Activated T-helper 17 cell treated with anti-CD3 and anti-CD28 coated beads, Interleukin-2, amount 50 U/mL, for 72 hours (primary cell): ENCODE data around the gene ACCSL. TPM values are rescaled to one million over a fixed set of nuclear protein-coding genes. Genes with fewer than 3 reads are reported as not detected.

Source experiments
- ATAC-seq: fragments of 150-1000 bp; cut with Tn5 transposase; replicated peaks from 2 replicates; pipeline ENCODE4 v1.10.0; 2021; ENCODE audit warnings: mild to moderate bottlenecking, moderate library complexity
- H3K27ac Mint-ChIP-seq: one replicate; pipeline ENCODE4 v1.8.0; 2022; ENCODE audit warnings: mixed read lengths
- H3K27me3 Mint-ChIP-seq: one replicate; pipeline ENCODE4 v1.8.0; 2022; ENCODE audit warnings: mixed read lengths
- H3K36me3 Mint-ChIP-seq: one replicate; pipeline ENCODE4 v1.8.0; 2022; ENCODE audit warnings: low read depth, mild to moderate bottlenecking, mixed read lengths
- H3K4me1 Mint-ChIP-seq: one replicate; pipeline ENCODE4 v1.8.0; 2022; ENCODE audit warnings: mixed read lengths
- H3K4me3 Mint-ChIP-seq: one replicate; pipeline ENCODE4 v1.8.0; 2022; ENCODE audit warnings: mild to moderate bottlenecking, mixed read lengths
- H3K9me3 Mint-ChIP-seq: one replicate; pipeline ENCODE4 v1.8.0; 2022; ENCODE audit warnings: mixed read lengths
- total RNA-seq, 2 donors: library from RNA; stranded (reverse); gene quantifications; one replicate each; pipeline ENCODE4 v1.2.3, GENCODE V29; 2022

The ACCSL gene
- total RNA-seq, 2 donors from 2014 or later = not detected

GRCh38 chr11:44088871-44089270, 41.1 kb downstream of the ACCSL start:
- no peak for ATAC-seq
- H3K4me3 Mint-ChIP-seq = no peak overlapping the region
- H3K36me3 Mint-ChIP-seq = no peaks in the 10 kb centered on the region
- H3K4me1 Mint-ChIP-seq = peaks cover 7% of the 10 kb centered on the region
- peaks cover 5% of the 10 kb centered on the region for H3K9me3 Mint-ChIP-seq
- no peaks in the 10 kb centered on the region for H3K27me3 Mint-ChIP-seq
- no peak overlapping the region for H3K27ac Mint-ChIP-seq

- H3K9me3 Mint-ChIP-seq = peaks cover 2% of the 10 kb centered on the region
- H3K27ac Mint-ChIP-seq = no peak overlapping the region
- H3K4me1 Mint-ChIP-seq = peaks cover 15% of the 10 kb centered on the region
- no peak for ATAC-seq
- H3K4me3 Mint-ChIP-seq = no peak overlapping the region
- H3K27me3 Mint-ChIP-seq = no peaks in the 10 kb centered on the region
- H3K36me3 Mint-ChIP-seq = no peaks in the 10 kb centered on the region
Observed at GRCh38 chr11:44090539-44090938, 42.8 kb downstream of the ACCSL start.

DNA sequence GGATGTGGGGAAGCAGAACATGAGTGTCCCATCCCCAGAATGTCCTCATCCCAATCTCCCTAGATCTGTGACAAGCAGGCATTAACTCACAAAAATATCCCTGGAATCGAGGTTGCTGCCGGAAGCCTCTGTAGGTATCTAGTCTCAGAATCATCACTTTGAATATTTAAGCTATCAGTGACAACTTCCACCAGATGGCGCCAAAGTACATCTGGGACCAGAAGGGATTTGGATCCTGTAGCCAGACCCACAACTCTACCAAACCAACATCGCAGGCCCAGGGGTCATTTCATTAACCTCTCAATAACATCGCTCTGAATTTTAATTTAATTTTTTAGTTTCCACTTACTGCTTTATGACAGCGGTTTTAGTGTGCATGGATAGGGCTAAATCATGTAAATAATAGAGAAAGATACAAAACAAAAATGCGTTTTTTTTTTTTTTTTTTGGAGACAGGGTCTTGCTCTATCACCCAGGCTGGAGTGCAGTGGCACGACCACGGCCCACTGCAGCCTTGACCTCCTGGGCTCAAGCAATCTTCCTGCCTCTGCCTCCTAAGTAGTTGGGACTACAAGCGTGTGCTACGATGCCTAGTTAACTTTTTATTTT, 46.6 kb downstream of the ACCSL start:
- Mint-ChIP-seq H3K4me3 (peak overlapping the region; percentile 41), H3K4me1 (peaks cover 15% of the 10 kb centered on the region), H3K27me3 (no peaks in the 10 kb centered on the region), H3K27ac (peak overlapping the region; percentile 48), H3K9me3 (no peaks in the 10 kb centered on the region), H3K36me3 (no peaks in the 10 kb centered on the region)
- peak; percentile 53 for ATAC-seq

GRCh38 chr11:44095506-44096359, 48.0 kb downstream of the ACCSL start, which contains the start of gene EXT2:
TSS of gene EXT2 (plus strand) at chr11:44095678. CDS start at chr11:44107713, 12,035 bp downstream.
- Mint-ChIP-seq H3K4me3 (peak within 1 kb of the TSS; percentile 82), H3K27me3 (no peaks in the 10 kb centered on the region), H3K27ac (peak within 1 kb of the TSS; percentile 60), H3K4me1 (peaks cover 15% of the 10 kb centered on the region), H3K36me3 (no peaks in the 10 kb centered on the region), H3K9me3 (no peaks in the 10 kb centered on the region)
- ATAC-seq = peak; percentile 95

DNA sequence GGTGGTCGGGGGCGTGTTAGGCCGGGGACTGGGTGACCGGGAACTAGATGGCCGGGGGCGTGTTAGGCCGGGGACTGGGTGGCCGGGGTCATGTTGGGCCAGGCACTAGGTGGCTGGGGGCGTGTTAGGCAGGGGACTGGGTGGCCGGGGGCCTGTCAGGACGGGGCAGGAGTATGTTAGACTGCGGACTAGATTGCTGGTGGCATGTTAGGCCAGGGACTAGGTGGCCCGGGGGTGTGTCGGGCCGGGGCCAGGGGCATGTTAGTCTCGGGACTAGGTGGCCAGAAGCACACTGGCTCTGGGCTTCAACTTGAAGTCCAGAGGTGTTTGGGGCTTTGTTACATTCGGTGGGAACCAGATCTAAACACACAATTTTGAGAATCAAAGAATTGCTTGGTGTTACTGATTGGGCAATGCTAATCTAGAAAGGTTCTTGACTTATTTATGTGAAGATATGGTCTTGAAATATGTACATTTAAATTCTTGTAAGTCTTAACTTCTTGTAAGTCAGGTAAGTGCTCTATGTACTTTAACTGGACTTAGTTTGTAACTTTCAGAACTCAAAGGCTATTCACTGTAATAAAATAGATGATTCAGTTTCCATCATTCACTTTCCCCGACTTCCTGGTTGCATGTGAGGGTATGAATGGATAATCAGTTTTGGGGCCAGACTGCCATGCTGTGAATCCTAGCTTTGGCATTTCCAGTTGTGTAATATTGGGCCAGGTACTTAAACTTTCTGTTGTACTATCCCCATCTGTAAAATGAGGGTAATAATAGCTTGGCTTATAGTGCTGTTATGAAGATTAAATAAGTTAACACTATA, 48.8 kb downstream of the ACCSL start:
- H3K27ac Mint-ChIP-seq = peak overlapping the region; percentile 60
- peak; percentile 12 for ATAC-seq
- H3K27me3 Mint-ChIP-seq = no peaks in the 10 kb centered on the region
- H3K4me3 Mint-ChIP-seq = peak overlapping the region; percentile 82
- no peaks in the 10 kb centered on the region for H3K36me3 Mint-ChIP-seq
- peaks cover 15% of the 10 kb centered on the region for H3K4me1 Mint-ChIP-seq
- H3K9me3 Mint-ChIP-seq = no peaks in the 10 kb centered on the region

- Mint-ChIP-seq H3K4me1 (peaks cover 25% of the 10 kb centered on the region), H3K4me3 (no peak overlapping the region), H3K36me3 (no peaks in the 10 kb centered on the region), H3K27me3 (no peaks in the 10 kb centered on the region), H3K9me3 (no peaks in the 10 kb centered on the region), H3K27ac (no peak overlapping the region)
- no peak for ATAC-seq
Observed at GRCh38 chr11:44097821-44098220, 50.0 kb downstream of the ACCSL start.

DNA sequence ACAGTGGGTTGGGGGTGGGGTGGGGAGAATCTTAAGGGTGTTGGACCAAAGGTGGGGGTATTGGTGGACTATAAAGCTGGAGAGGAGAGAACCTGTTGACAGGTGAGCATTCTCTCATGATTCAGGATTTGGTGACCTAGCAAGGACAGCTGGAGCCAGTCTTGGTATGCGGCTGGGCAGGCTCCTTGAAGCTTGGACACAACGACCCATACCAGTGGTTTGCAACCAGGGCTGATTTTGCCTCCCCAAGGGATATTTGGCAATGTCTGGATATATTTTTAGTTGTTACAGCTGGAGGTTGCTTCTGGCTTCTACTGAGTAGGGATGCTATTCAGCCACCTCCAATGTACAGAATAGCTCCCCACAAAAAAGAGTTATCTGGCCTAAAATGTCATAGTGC, 53.3 kb downstream of the ACCSL start:
- no peaks in the 10 kb centered on the region for H3K36me3 Mint-ChIP-seq
- no peak overlapping the region for H3K27ac Mint-ChIP-seq
- no peak overlapping the region for H3K4me3 Mint-ChIP-seq
- H3K27me3 Mint-ChIP-seq = no peaks in the 10 kb centered on the region
- H3K4me1 Mint-ChIP-seq = peaks cover 17% of the 10 kb centered on the region
- no peak for ATAC-seq
- no peaks in the 10 kb centered on the region for H3K9me3 Mint-ChIP-seq

DNA sequence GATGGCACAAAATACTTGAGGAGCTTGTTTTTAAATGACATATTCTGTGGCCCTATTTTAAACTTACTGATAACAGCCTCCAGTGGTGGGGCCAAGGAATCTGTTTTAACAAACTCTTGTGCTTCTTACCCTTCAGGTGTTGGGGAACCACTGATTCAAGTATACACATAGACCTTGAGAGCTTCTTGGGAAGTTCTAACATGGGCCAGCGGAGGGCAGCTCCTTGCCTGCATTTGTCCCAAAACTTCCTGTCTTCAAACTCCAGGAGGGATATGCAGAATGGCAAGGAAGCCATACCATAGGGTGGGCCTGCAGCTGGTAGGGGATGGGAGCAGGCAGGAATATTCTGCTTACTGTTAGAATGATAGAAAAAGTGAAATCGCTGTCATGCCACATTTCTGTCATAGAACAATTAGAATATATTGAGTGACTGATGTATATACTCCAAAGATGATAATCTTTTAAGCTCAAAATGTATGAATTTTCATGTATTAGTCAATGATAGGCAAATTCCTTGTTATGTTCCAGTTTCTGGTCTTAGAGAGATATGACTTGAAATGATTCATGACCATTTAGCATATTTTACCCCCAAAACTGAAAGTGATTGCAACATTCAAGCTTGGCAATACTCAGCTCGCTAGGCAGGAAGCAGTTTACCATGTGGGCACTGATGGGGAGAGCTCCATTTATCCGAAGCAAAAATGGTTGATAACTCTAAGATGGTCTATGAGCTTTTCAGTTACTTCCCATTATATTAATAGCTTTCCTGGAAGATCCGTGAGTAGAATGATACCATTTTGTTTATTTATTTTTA, 56.9 kb downstream of the ACCSL start:
- no peak overlapping the region for H3K4me3 Mint-ChIP-seq
- H3K4me1 Mint-ChIP-seq = peaks cover 11% of the 10 kb centered on the region
- peaks cover 20% of the 10 kb centered on the region for H3K36me3 Mint-ChIP-seq
- peak; percentile 64 for ATAC-seq
- no peaks in the 10 kb centered on the region for H3K9me3 Mint-ChIP-seq
- H3K27me3 Mint-ChIP-seq = no peaks in the 10 kb centered on the region
- H3K27ac Mint-ChIP-seq = no peak overlapping the region

DNA sequence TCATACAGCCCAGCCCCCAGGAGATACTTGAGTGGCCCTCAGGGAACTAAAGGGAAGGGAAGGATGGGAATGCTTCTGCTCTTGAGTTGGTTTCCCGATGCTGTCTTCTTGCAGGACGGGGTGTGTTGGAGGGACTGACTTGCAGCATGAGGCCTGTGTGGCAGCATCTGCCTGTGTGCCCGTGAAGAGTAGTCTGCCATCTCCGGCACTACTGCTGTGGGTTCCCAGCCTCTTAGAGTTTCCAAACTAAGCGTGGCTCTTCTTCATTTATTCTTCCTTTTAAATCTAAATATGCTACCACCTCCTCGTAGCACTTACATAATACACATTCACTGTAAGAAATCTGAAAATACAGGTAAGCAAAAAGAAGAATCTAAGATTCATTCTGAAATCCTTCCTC, 60.5 kb downstream of the ACCSL start:
- H3K27me3 Mint-ChIP-seq = no peaks in the 10 kb centered on the region
- H3K27ac Mint-ChIP-seq = no peak overlapping the region
- H3K36me3 Mint-ChIP-seq = peaks cover 47% of the 10 kb centered on the region
- no peak for ATAC-seq
- no peaks in the 10 kb centered on the region for H3K9me3 Mint-ChIP-seq
- H3K4me1 Mint-ChIP-seq = peaks cover 4% of the 10 kb centered on the region
- H3K4me3 Mint-ChIP-seq = no peak overlapping the region

Other genes starting within 250 kb of the ACCSL start
- 10 to 100 TPM; 26.5 to 42.4 TPM for gene ALKBH3, start 167.2 kb upstream of the ACCSL start, total RNA-seq
- under 1 TPM in 1 of 2 donors, not detected in 1; 0.26 TPM for gene C11orf96, start 105.3 kb upstream of the ACCSL start, total RNA-seq
- 1 to 10 TPM; 5.7 to 7.3 TPM for gene ACCS, start 18.3 kb downstream of the ACCSL start, total RNA-seq
- gene EXT2, start 47.7 kb downstream of the ACCSL start, total RNA-seq = 10 to 100 TPM; 16.9 to 28.9 TPM